ENCODE measurements around the gene CMPK2.

Gene CMPK2

GRCh38 chr2:6823111-6823510 is 42.6 kb downstream of the CMPK2 start:
- H3K9me3 ChIP-seq (ENCODE audit: control insufficient read depth, insufficient read depth, low read depth, low read length) = no peaks in the 10 kb centered on the region
- no peak overlapping the region for H3K4me3 ChIP-seq (ENCODE audit: low read depth, low read length)
- TF ChIP-seq ZNF114 (tag by site-specific recombination; IDR thresholded peaks at IDR 0.05) = no peak
- TF ChIP-seq ZNF555 (tag by site-specific recombination; conservative IDR thresholded peaks at IDR 0.05) = no peak
- TF ChIP-seq ZNF48 (tag by site-specific recombination; IDR thresholded peaks at IDR 0.05) = no peak
- TF ChIP-seq, protein P1, sequence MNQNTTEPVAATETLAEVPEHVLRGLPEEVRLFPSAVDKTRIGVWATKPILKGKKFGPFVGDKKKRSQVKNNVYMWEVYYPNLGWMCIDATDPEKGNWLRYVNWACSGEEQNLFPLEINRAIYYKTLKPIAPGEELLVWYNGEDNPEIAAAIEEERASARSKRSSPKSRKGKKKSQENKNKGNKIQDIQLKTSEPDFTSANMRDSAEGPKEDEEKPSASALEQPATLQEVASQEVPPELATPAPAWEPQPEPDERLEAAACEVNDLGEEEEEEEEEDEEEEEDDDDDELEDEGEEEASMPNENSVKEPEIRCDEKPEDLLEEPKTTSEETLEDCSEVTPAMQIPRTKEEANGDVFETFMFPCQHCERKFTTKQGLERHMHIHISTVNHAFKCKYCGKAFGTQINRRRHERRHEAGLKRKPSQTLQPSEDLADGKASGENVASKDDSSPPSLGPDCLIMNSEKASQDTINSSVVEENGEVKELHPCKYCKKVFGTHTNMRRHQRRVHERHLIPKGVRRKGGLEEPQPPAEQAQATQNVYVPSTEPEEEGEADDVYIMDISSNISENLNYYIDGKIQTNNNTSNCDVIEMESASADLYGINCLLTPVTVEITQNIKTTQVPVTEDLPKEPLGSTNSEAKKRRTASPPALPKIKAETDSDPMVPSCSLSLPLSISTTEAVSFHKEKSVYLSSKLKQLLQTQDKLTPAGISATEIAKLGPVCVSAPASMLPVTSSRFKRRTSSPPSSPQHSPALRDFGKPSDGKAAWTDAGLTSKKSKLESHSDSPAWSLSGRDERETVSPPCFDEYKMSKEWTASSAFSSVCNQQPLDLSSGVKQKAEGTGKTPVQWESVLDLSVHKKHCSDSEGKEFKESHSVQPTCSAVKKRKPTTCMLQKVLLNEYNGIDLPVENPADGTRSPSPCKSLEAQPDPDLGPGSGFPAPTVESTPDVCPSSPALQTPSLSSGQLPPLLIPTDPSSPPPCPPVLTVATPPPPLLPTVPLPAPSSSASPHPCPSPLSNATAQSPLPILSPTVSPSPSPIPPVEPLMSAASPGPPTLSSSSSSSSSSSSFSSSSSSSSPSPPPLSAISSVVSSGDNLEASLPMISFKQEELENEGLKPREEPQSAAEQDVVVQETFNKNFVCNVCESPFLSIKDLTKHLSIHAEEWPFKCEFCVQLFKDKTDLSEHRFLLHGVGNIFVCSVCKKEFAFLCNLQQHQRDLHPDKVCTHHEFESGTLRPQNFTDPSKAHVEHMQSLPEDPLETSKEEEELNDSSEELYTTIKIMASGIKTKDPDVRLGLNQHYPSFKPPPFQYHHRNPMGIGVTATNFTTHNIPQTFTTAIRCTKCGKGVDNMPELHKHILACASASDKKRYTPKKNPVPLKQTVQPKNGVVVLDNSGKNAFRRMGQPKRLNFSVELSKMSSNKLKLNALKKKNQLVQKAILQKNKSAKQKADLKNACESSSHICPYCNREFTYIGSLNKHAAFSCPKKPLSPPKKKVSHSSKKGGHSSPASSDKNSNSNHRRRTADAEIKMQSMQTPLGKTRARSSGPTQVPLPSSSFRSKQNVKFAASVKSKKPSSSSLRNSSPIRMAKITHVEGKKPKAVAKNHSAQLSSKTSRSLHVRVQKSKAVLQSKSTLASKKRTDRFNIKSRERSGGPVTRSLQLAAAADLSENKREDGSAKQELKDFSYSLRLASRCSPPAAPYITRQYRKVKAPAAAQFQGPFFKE (tag by site-specific recombination; IDR thresholded peaks at IDR 0.05; ENCODE audit: borderline replicate concordance) = no peak
- H3K36me3 ChIP-seq (ENCODE audit: control insufficient read depth in 2 of 2, insufficient read depth in 1 of 2, low read length in 2 of 2) = no peaks in the 10 kb centered on the region
- H3K4me1 ChIP-seq (ENCODE audit: control insufficient read depth, insufficient read depth, low read length) = no peaks in the 10 kb centered on the region
- POLR2A ChIA-PET = interaction anchor here (0.7 kb wide), 1 partner anchor 765 kb away, joined by 5 read pairs; no protein-coding TSS in a partner anchor
- no peak overlapping the region for H3K27ac ChIP-seq (ENCODE audit: extremely low read depth, low read depth, low read length)
- CTCF ChIA-PET = interaction anchor here (0.5 to 0.6 kb wide), 2 partner anchors 48 to 468 kb away, joined by 3 to 5 read pairs; no protein-coding TSS in a partner anchor

GRCh38 chr2:6822406-6822805 is 43.3 kb downstream of the CMPK2 start:
- Histone ChIP-seq H3K4me3 (ENCODE audit: low read depth, low read length) (no peak overlapping the region), H3K9me3 (ENCODE audit: control insufficient read depth, insufficient read depth, low read depth, low read length) (no peaks in the 10 kb centered on the region), H3K4me1 (ENCODE audit: control insufficient read depth, insufficient read depth, low read length) (no peaks in the 10 kb centered on the region), H3K36me3 (ENCODE audit: control insufficient read depth in 2 of 2, insufficient read depth in 1 of 2, low read length in 2 of 2) (no peaks in the 10 kb centered on the region), H3K27ac (ENCODE audit: extremely low read depth, low read depth, low read length) (no peak overlapping the region)
- ChIA-PET POLR2A (no interaction called here), CTCF (interaction anchor here (1.3 kb wide), 1 partner anchor 222 kb away, joined by 3 read pairs; no protein-coding TSS in a partner anchor)
- TF ChIP-seq REPIN1 (tag by site-specific recombination; IDR thresholded peaks at IDR 0.05; ENCODE audit: low read depth) (no peak), ZNF211 (tag by site-specific recombination; IDR thresholded peaks at IDR 0.05; ENCODE audit: low read depth) (no peak)

GRCh38 chr2:6820903-6821584 is 44.7 kb downstream of the CMPK2 start:
- ChIA-PET CTCF (interaction anchor here (0.8 kb wide), 1 partner anchor 193 kb away, joined by 3 read pairs; no protein-coding TSS in a partner anchor), POLR2A (no interaction called here)
- TF ChIP-seq ZBTB26 (tag by site-specific recombination; optimal IDR thresholded peaks at IDR 0.05) (no peak), ZNF560 (tag by site-specific recombination; IDR thresholded peaks at IDR 0.05; ENCODE audit: borderline replicate concordance) (no peak), GLIS2 (tag by site-specific recombination; IDR thresholded peaks at IDR 0.05) (no peak), ZNF366 (tag by site-specific recombination; conservative IDR thresholded peaks at IDR 0.05) (no peak), ZNF416 (tag by site-specific recombination; IDR thresholded peaks at IDR 0.05) (no peak), ATF2 (tag by site-specific recombination; IDR thresholded peaks at IDR 0.05; ENCODE audit: low read depth) (no peak), ZNF544 (tag by site-specific recombination; IDR thresholded peaks at IDR 0.05) (no peak), ZNF639 (tag by site-specific recombination; IDR thresholded peaks at IDR 0.05) (no peak), ZEB2 (tag by site-specific recombination; IDR thresholded peaks at IDR 0.05) (no peak), TRIM28 (IDR thresholded peaks at IDR 0.05; ENCODE audit: borderline replicate concordance, low read length) (no peak), ZNF211 (tag by site-specific recombination; IDR thresholded peaks at IDR 0.05; ENCODE audit: low read depth) (no peak), HOXA7 (CRISPR knock-in tag; IDR thresholded peaks at IDR 0.05; ENCODE audit: borderline replicate concordance) (no peak), SCRT1 (tag by site-specific recombination; IDR thresholded peaks at IDR 0.05; ENCODE audit: borderline replicate concordance) (no peak), ZNF670 (tag by site-specific recombination; IDR thresholded peaks at IDR 0.05; ENCODE audit: low read depth) (no peak), GLIS1 (tag by site-specific recombination; IDR thresholded peaks at IDR 0.05) (no peak)

More at GRCh38 chr2:6820903-6821584, 44.7 kb downstream of the CMPK2 start:
- no peaks in the 10 kb centered on the region for H3K4me1 ChIP-seq (ENCODE audit: control insufficient read depth, insufficient read depth, low read length)
- no peaks in the 10 kb centered on the region for H3K36me3 ChIP-seq (ENCODE audit: control insufficient read depth in 2 of 2, insufficient read depth in 1 of 2, low read length in 2 of 2)
- no peak overlapping the region for H3K4me3 ChIP-seq (ENCODE audit: low read depth, low read length)
- H3K9me3 ChIP-seq (ENCODE audit: control insufficient read depth, insufficient read depth, low read depth, low read length) = no peaks in the 10 kb centered on the region
- H3K27ac ChIP-seq (ENCODE audit: extremely low read depth, low read depth, low read length) = no peak overlapping the region

Data from HEK293 (cell line).